ENCODE results near the gene PIEZO1.

- TF ChIP-seq EP300 (IDR thresholded peaks at IDR 0.05) (no peak), POLR2A (IDR thresholded peaks at IDR 0.05) (no peak)
Observed at GRCh38 chr16:88760424-88761142, 24.4 kb downstream of the PIEZO1 start.
